SK-N-SH (cell line): ENCODE measurements around the gene ADK.

Experiments
- EP300 ChIP-seq, 2 experiments: IDR thresholded peaks; 2 replicates each; pipeline versions ENCODE4 v1.4.0 to v1.6.1; 2012; ENCODE audit warnings: borderline replicate concordance in 1 of 2, low read depth in 1 of 2, low read length in 1 of 2
- EZH2phosphoT487 ChIP-seq: fragments of 200-600 bp; sonication (generic); IDR thresholded peaks from 2 replicates; pipeline ENCODE4 v1.6.1; 2017; ENCODE audit warnings: low read depth, mixed run types, mild to moderate bottlenecking, antibody characterized with exemption, moderate library complexity, borderline replicate concordance
- IRF3 ChIP-seq: fragments of 150-350 bp; IDR thresholded peaks from 2 replicates; pipeline ENCODE4 v1.6.1; 2016; ENCODE audit warnings: mild to moderate bottlenecking, low read depth, low read length
- JUND ChIP-seq: IDR thresholded peaks from 2 replicates; pipeline ENCODE4 v1.4.0; 2012
- MXI1 ChIP-seq: IDR thresholded peaks from 2 replicates; pipeline ENCODE4 v1.6.1; 2012; ENCODE audit warnings: mild to moderate bottlenecking, low read depth, low read length, improper control_type of control experiment
- NRF1 ChIP-seq: IDR thresholded peaks from 2 replicates; pipeline ENCODE4 v1.6.1; 2012; ENCODE audit warnings: low read depth, mild to moderate bottlenecking, low read length
- RCOR1 ChIP-seq: fragments of 150-350 bp; IDR thresholded peaks from 2 replicates; pipeline ENCODE4 v1.6.1; 2017; ENCODE audit warnings: antibody characterized with exemption, low read length
- SMC3 ChIP-seq: IDR thresholded peaks from 2 replicates; pipeline ENCODE4 v1.6.1; 2012; ENCODE audit warnings: low read depth, low read length, improper control_type of control experiment
- YY1 ChIP-seq: IDR thresholded peaks from 2 replicates; pipeline ENCODE4 v1.4.0; 2012; ENCODE audit warnings: low read depth, mild to moderate bottlenecking
- ZBTB33 ChIP-seq: IDR thresholded peaks from 2 replicates; pipeline ENCODE4 v1.4.0; 2012; ENCODE audit warnings: low read depth, borderline replicate concordance
- TF ChIP-seq, protein P1 (sequence below): fragments of 200-600 bp; sonication (generic); IDR thresholded peaks from 2 replicates; pipeline ENCODE4 v1.6.1; 2017; ENCODE audit warnings: antibody characterized with exemption, mild to moderate bottlenecking, moderate library complexity
- TF ChIP-seq, protein P2 (sequence below): IDR thresholded peaks from 2 replicates; pipeline ENCODE4; 2012

GRCh38 chr10:74103560-74104258, 47.3 kb upstream of the ADK start:
- TF ChIP-seq, protein P1, sequence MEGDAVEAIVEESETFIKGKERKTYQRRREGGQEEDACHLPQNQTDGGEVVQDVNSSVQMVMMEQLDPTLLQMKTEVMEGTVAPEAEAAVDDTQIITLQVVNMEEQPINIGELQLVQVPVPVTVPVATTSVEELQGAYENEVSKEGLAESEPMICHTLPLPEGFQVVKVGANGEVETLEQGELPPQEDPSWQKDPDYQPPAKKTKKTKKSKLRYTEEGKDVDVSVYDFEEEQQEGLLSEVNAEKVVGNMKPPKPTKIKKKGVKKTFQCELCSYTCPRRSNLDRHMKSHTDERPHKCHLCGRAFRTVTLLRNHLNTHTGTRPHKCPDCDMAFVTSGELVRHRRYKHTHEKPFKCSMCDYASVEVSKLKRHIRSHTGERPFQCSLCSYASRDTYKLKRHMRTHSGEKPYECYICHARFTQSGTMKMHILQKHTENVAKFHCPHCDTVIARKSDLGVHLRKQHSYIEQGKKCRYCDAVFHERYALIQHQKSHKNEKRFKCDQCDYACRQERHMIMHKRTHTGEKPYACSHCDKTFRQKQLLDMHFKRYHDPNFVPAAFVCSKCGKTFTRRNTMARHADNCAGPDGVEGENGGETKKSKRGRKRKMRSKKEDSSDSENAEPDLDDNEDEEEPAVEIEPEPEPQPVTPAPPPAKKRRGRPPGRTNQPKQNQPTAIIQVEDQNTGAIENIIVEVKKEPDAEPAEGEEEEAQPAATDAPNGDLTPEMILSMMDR: peak; percentile 56
- TF ChIP-seq MXI1 (no peak), SMC3 (peak; percentile 26; the same call in 1 of the 2 replicates), YY1 (no peak), EZH2phosphoT487 (no peak), IRF3 (no peak), JUND (no peak), RCOR1 (no peak), NRF1 (no peak), ZBTB33 (no peak), EP300 (IDR thresholded peaks at IDR 0.05; ENCODE audit: borderline replicate concordance in 1 of 2, low read depth in 1 of 2, low read length in 1 of 2) (no peak)
- TF ChIP-seq, protein P2, sequence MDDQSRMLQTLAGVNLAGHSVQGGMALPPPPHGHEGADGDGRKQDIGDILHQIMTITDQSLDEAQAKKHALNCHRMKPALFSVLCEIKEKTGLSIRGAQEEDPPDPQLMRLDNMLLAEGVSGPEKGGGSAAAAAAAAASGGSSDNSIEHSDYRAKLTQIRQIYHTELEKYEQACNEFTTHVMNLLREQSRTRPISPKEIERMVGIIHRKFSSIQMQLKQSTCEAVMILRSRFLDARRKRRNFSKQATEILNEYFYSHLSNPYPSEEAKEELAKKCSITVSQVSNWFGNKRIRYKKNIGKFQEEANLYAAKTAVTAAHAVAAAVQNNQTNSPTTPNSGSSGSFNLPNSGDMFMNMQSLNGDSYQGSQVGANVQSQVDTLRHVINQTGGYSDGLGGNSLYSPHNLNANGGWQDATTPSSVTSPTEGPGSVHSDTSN: no peak
